ENCODE results near the gene KRT39.
"Not testable (repeated sequence)": the region's sequence is repeated elsewhere in the genome, so short reads cannot be mapped to it uniquely, and the experiment has no call there.

The KRT39 gene

DNA sequence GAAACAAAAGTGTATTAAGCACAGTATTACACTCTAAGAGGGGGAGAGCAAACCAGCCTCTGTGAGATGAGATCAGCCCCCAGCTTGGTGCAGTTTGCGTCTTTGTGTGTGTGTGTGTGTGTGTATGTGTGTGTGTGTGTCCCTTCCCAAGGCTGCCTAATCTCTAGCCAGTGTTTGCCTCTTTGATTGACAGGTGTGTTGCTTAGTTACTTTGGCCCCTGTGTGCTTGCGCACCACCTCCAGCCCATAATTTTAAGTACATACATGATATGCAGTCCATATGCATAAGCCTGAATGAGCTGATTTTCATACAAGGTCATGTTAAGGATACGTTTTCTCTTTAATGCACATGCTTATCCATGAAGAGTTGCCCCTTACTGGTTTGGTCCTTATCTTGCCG, 35.0 kb upstream of the KRT39 start:
- Histone ChIP-seq H3K36me3 (ENCODE audit: insufficient read depth, low read length) (no peaks in the 10 kb centered on the region), H3K4me1 (ENCODE audit: insufficient read depth, low read length) (no peaks in the 10 kb centered on the region), H3K27ac (ENCODE audit: low read depth, low read length) (no peak overlapping the region), H3K27me3 (ENCODE audit: control insufficient read depth in 1 of 2, insufficient read depth in 2 of 2, low read length in 2 of 2) (no peaks in the 10 kb centered on the region), H3K4me3 (ENCODE audit: low read depth in 1 of 2, low read length in 2 of 2) (no peak overlapping the region), H3K9me3 (ENCODE audit: low read length) (no peaks in the 10 kb centered on the region), H3K9ac (ENCODE audit: low read length) (no peak overlapping the region)

DNA sequence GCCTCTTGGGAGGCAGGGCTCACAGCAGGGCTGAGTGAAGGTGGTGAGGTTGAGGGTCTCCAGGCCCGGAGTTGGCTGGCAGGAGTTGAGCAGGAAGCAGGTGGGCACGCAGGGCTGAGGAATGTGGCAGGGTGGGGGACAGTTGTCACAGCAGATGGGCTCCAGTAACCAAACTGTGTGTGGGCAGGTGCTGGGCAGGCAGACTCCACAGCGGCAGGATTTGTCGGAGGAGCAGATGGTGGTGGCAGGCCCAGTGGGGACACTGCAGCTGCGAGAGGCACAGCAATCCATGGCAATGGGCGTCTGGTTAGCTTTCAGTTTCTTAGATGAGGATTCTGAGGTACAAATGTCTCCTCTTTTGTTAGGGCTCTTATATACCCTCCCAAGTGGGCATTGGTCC, 32.8 kb upstream of the KRT39 start, which contains the start of gene KRTAP3-2:
KRTAP3-2 (minus strand) TSS at position 344 of the 400 bp plus-strand sequence; CDS start at position 291, 53 bp downstream.
- not testable (repeated sequence) for H3K27ac ChIP-seq (ENCODE audit: low read depth, low read length); H3K4me1 ChIP-seq (ENCODE audit: insufficient read depth, low read length); H3K27me3 ChIP-seq (ENCODE audit: control insufficient read depth in 1 of 2, insufficient read depth in 2 of 2, low read length in 2 of 2); H3K4me3 ChIP-seq (ENCODE audit: low read depth in 1 of 2, low read length in 2 of 2); H3K36me3 ChIP-seq (ENCODE audit: insufficient read depth, low read length); H3K9ac ChIP-seq (ENCODE audit: low read length); H3K9me3 ChIP-seq (ENCODE audit: low read length)

- Histone ChIP-seq H3K9ac (ENCODE audit: low read length) (no peak overlapping the region), H3K36me3 (ENCODE audit: insufficient read depth, low read length) (no peaks in the 10 kb centered on the region), H3K9me3 (ENCODE audit: low read length) (no peaks in the 10 kb centered on the region), H3K27me3 (ENCODE audit: control insufficient read depth in 1 of 2, insufficient read depth in 2 of 2, low read length in 2 of 2) (no peaks in the 10 kb centered on the region), H3K4me3 (ENCODE audit: low read depth in 1 of 2, low read length in 2 of 2) (no peak overlapping the region), H3K4me1 (ENCODE audit: insufficient read depth, low read length) (no peaks in the 10 kb centered on the region), H3K27ac (ENCODE audit: low read depth, low read length) (no peak overlapping the region)
Measured at GRCh38 chr17:40997361-40997760, 30.6 kb upstream of the KRT39 start.

DNA sequence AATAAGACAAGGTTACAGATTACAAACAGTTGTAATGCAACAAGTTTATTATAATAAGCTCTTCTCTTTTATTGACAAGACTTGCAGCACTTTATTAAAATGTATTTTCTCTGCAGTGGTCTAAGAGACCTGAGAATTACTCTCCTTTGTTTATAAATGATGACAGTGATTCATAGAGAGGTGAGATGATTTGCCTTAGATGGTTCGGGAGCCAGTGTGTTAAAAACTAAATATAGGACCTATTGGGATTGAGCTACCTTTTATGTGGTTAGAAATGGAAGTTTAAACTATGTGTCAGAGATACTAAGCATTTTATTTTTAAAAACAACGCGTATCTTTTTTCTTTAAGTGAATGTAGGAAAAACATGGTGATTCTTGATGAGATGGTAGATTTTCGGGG, 30.1 kb upstream of the KRT39 start:
- Histone ChIP-seq H3K9me3 (ENCODE audit: low read length) (no peaks in the 10 kb centered on the region), H3K4me1 (ENCODE audit: insufficient read depth, low read length) (no peaks in the 10 kb centered on the region), H3K27ac (ENCODE audit: low read depth, low read length) (no peak overlapping the region), H3K27me3 (ENCODE audit: control insufficient read depth in 1 of 2, insufficient read depth in 2 of 2, low read length in 2 of 2) (no peaks in the 10 kb centered on the region), H3K4me3 (ENCODE audit: low read depth in 1 of 2, low read length in 2 of 2) (no peak overlapping the region), H3K9ac (ENCODE audit: low read length) (no peak overlapping the region), H3K36me3 (ENCODE audit: insufficient read depth, low read length) (no peaks in the 10 kb centered on the region)

DNA sequence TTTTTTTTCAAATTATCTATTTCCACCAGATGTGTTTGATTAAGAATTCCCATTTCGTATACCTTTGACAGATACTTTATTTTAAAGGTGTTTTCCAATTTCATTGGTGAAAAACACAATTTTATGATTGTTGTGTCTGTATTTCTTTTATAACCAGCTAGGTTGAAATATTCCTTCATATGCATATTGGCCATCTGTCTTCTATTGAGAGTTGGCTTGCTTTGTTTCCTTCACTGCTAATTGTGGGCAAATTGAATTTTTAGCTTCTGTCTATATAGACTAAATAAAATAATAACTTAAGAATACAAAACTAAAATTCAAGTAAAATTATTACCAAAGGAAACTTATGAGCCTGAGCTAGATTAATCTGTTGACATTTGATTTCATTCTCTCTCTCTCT, 28.4 kb upstream of the KRT39 start:
- Histone ChIP-seq H3K27me3 (ENCODE audit: control insufficient read depth in 1 of 2, insufficient read depth in 2 of 2, low read length in 2 of 2) (no peaks in the 10 kb centered on the region), H3K4me1 (ENCODE audit: insufficient read depth, low read length) (no peaks in the 10 kb centered on the region), H3K9ac (ENCODE audit: low read length) (no peak overlapping the region), H3K27ac (ENCODE audit: low read depth, low read length) (no peak overlapping the region), H3K36me3 (ENCODE audit: insufficient read depth, low read length) (no peaks in the 10 kb centered on the region), H3K4me3 (ENCODE audit: low read depth in 1 of 2, low read length in 2 of 2) (no peak overlapping the region), H3K9me3 (ENCODE audit: low read length) (no peaks in the 10 kb centered on the region)

DNA sequence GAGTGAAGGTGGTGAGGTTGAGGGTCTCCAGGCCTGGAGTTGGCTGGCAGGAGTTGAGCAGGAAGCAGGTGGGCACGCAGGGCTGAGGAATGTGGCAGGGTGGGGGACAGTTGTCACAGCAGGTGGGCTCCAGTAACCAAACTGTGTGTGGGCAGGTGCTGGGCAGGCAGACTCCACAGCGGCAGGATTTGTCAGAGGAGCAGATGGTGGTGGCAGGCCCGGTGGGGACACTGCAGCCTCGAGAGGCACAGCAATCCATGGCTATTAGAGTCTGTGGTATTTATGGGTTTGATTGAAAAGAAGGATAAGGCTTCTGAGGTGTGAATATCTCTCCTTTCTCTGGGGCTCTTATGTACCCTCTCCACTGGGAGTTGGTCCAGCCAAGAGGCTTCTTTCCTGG, 27.1 kb upstream of the KRT39 start, which contains the start of gene KRTAP3-3:
KRTAP3-3 (minus strand) TSS at position 326 of the 400 bp plus-strand sequence; CDS start at position 259, 67 bp downstream.
- no peaks in the 10 kb centered on the region for H3K27me3 ChIP-seq (ENCODE audit: control insufficient read depth in 1 of 2, insufficient read depth in 2 of 2, low read length in 2 of 2)
- H3K4me3 ChIP-seq (ENCODE audit: low read depth in 1 of 2, low read length in 2 of 2), result no peak within 1 kb of the TSS

DNA sequence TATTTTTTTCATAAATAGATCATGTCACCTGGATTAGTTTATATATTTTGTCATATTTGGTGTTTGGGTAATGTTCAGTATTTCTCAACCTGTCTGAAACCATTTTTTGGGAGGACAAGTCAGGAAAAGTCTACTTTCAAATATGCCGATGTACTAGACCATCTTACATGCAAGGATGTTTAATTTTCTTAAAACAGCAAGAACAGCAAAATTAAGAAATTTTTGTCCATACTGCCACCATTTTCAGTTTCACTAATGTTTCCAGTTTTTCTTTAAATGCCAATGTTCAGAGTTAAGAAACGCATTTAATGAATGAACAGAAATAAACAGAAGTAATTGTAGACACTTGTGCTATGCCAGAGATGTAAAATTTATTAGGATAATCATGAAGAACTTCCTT, 26.3 kb upstream of the KRT39 start:
- no peak overlapping the region for H3K9ac ChIP-seq (ENCODE audit: low read length)
- no peaks in the 10 kb centered on the region for H3K9me3 ChIP-seq (ENCODE audit: low read length)
- H3K4me1 ChIP-seq (ENCODE audit: insufficient read depth, low read length), result no peaks in the 10 kb centered on the region
- H3K4me3 ChIP-seq (ENCODE audit: low read depth in 1 of 2, low read length in 2 of 2), result no peak overlapping the region
- H3K27ac ChIP-seq (ENCODE audit: low read depth, low read length), result no peak overlapping the region
- no peaks in the 10 kb centered on the region for H3K27me3 ChIP-seq (ENCODE audit: control insufficient read depth in 1 of 2, insufficient read depth in 2 of 2, low read length in 2 of 2)
- no peaks in the 10 kb centered on the region for H3K36me3 ChIP-seq (ENCODE audit: insufficient read depth, low read length)

More for the DNA sequence above, 27.1 kb upstream of the KRT39 start, which contains the start of gene KRTAP3-3:
- H3K9me3 ChIP-seq (ENCODE audit: low read length), result no peaks in the 10 kb centered on the region
- no peaks in the 10 kb centered on the region for H3K4me1 ChIP-seq (ENCODE audit: insufficient read depth, low read length)
- no peak within 1 kb of the TSS for H3K27ac ChIP-seq (ENCODE audit: low read depth, low read length)
- H3K9ac ChIP-seq (ENCODE audit: low read length), result no peak within 1 kb of the TSS
- no peaks in the 10 kb centered on the region for H3K36me3 ChIP-seq (ENCODE audit: insufficient read depth, low read length)

DNA sequence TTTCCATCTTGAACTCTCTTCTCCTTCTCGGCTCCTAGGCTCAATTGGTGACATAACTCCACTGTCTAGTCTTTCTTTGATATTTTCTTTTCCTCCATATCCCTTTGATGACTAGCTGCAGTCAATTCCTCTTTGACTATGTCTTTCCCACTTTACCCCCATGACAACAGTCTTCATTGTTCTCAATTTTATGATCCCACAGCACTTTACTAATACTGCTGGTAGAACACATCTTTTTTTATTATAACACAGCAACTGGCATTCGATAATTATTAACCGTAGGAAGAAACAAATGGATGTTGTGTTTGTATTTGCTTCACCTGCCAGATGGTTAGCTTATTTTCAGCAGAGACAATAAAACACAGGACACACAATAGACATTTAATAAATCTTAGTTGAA, 25.9 kb upstream of the KRT39 start:
- H3K4me1 ChIP-seq (ENCODE audit: insufficient read depth, low read length), result no peaks in the 10 kb centered on the region

DNA sequence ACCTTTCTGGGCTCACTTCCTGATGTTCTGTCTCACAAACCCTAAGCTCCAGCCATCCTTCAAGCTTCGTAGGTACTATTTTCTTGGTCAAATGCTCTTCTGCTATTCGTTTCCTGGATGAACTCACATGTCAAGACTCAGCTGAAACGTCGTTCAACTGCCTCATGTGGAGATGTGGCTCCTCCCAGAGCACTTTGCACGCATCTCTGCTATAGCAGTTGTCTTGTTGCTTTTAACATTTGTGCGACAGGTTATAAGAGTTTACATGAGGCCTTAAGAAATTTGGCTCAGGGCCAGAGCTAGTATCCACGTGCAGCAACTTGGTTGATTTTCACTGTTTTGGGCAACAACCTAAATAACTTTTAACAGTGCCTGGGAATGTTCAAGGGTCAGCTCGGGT, 20.2 kb upstream of the KRT39 start:
- H3K36me3 ChIP-seq (ENCODE audit: insufficient read depth, low read length), result no peaks in the 10 kb centered on the region

More for the DNA sequence above, 25.9 kb upstream of the KRT39 start:
- Histone ChIP-seq H3K36me3 (ENCODE audit: insufficient read depth, low read length) (no peaks in the 10 kb centered on the region), H3K9me3 (ENCODE audit: low read length) (no peaks in the 10 kb centered on the region), H3K4me3 (ENCODE audit: low read depth in 1 of 2, low read length in 2 of 2) (no peak overlapping the region), H3K27ac (ENCODE audit: low read depth, low read length) (no peak overlapping the region), H3K27me3 (ENCODE audit: control insufficient read depth in 1 of 2, insufficient read depth in 2 of 2, low read length in 2 of 2) (no peaks in the 10 kb centered on the region), H3K9ac (ENCODE audit: low read length) (no peak overlapping the region)

GRCh38 chr17:40984226-40984625, 17.5 kb upstream of the KRT39 start, which contains the start of gene KRT40:
TSS of gene KRT40 (minus strand) at chr17:40984326. CDS start at chr17:40984273, 53 bp downstream.
- H3K9ac ChIP-seq (ENCODE audit: low read length), result no peak within 1 kb of the TSS
- no peak within 1 kb of the TSS for H3K4me3 ChIP-seq (ENCODE audit: low read depth in 1 of 2, low read length in 2 of 2)
- H3K4me1 ChIP-seq (ENCODE audit: insufficient read depth, low read length), result peaks cover 3% of the 10 kb centered on the region
- H3K27me3 ChIP-seq (ENCODE audit: control insufficient read depth in 1 of 2, insufficient read depth in 2 of 2, low read length in 2 of 2), result no peaks in the 10 kb centered on the region
- H3K9me3 ChIP-seq (ENCODE audit: low read length), result no peaks in the 10 kb centered on the region
- H3K36me3 ChIP-seq (ENCODE audit: insufficient read depth, low read length), result no peaks in the 10 kb centered on the region
- H3K27ac ChIP-seq (ENCODE audit: low read depth, low read length), result no peak within 1 kb of the TSS

More for the DNA sequence above, 20.2 kb upstream of the KRT39 start:
- Histone ChIP-seq H3K4me1 (ENCODE audit: insufficient read depth, low read length) (no peaks in the 10 kb centered on the region), H3K27ac (ENCODE audit: low read depth, low read length) (no peak overlapping the region), H3K27me3 (ENCODE audit: control insufficient read depth in 1 of 2, insufficient read depth in 2 of 2, low read length in 2 of 2) (no peaks in the 10 kb centered on the region), H3K4me3 (ENCODE audit: low read depth in 1 of 2, low read length in 2 of 2) (no peak overlapping the region), H3K9me3 (ENCODE audit: low read length) (no peaks in the 10 kb centered on the region), H3K9ac (ENCODE audit: low read length) (no peak overlapping the region)

DNA sequence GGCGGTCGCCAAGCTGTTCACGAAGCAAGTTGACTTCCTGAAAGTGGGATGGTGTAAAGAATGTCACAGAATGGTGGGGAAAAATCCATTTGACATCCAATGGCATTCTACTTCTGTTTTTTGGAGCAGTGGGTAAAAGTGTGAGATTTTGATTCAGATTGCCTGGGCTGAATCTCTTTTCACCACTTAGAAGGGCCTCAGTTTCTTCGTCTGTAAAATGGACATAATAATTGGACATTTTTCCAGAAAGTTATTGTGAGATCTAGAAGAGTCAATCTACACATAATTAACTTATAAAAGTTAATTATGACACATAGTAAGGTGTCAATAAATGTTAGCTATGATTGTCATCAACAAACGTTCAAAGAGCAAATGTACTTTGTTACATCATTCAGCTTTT, 14.4 kb upstream of the KRT39 start:
- Histone ChIP-seq H3K4me1 (ENCODE audit: insufficient read depth, low read length) (peaks cover 3% of the 10 kb centered on the region), H3K9ac (ENCODE audit: low read length) (no peak overlapping the region), H3K9me3 (ENCODE audit: low read length) (no peaks in the 10 kb centered on the region), H3K36me3 (ENCODE audit: insufficient read depth, low read length) (no peaks in the 10 kb centered on the region), H3K27me3 (ENCODE audit: control insufficient read depth in 1 of 2, insufficient read depth in 2 of 2, low read length in 2 of 2) (no peaks in the 10 kb centered on the region), H3K27ac (ENCODE audit: low read depth, low read length) (no peak overlapping the region), H3K4me3 (ENCODE audit: low read depth in 1 of 2, low read length in 2 of 2) (no peak overlapping the region)

DNA sequence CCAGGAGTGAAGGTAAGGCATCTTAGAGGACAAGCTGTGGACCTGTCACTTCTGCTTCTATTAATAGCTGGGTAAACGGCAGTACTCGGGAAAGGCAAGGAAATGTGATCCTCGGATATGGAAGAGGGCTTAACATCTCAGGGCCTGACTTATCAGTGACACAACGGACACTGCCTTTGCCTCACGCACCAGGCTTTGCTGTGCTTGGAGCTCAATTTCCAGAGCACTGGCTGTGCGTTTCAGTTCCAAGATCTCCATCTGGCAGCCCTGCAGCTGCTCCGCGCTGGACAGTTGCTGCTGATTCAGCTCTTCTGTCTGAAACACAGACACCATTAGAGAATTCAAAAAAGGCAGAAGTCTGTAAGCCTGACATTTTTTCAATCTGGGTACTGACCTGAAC, 13.8 kb upstream of the KRT39 start:
- Histone ChIP-seq H3K27ac (ENCODE audit: low read depth, low read length) (no peak overlapping the region), H3K36me3 (ENCODE audit: insufficient read depth, low read length) (no peaks in the 10 kb centered on the region), H3K9me3 (ENCODE audit: low read length) (no peaks in the 10 kb centered on the region), H3K4me1 (ENCODE audit: insufficient read depth, low read length) (peaks cover 3% of the 10 kb centered on the region), H3K9ac (ENCODE audit: low read length) (no peak overlapping the region), H3K4me3 (ENCODE audit: low read depth in 1 of 2, low read length in 2 of 2) (no peak overlapping the region), H3K27me3 (ENCODE audit: control insufficient read depth in 1 of 2, insufficient read depth in 2 of 2, low read length in 2 of 2) (no peaks in the 10 kb centered on the region)
